Measurements from ENCODE around the gene WDR26.
"Not testable (repeated sequence)": the region's sequence is repeated elsewhere in the genome, so short reads cannot be mapped to it uniquely, and the experiment has no call there.

The WDR26 gene

DNA sequence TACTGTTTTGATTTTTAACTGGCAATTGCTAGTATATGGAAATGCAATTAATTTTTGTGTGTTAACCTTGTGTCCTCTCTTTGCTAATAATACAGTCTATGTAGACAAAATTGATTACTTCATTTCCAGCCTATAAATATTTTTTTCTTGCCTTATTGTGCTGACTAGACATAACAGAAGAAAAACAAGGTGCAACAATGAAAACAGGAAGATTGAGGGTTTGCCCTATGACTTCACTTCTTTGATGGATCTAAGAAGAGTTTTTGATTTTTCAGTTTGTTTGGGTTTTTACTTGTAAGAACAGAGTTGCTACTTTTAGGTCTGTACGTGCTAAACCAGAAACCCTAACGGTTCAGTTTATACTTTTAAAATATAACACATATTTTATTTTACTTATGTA, 86.5 kb downstream of the WDR26 start:
- no peak for DNase-seq (ENCODE audit: low read depth)

DNA sequence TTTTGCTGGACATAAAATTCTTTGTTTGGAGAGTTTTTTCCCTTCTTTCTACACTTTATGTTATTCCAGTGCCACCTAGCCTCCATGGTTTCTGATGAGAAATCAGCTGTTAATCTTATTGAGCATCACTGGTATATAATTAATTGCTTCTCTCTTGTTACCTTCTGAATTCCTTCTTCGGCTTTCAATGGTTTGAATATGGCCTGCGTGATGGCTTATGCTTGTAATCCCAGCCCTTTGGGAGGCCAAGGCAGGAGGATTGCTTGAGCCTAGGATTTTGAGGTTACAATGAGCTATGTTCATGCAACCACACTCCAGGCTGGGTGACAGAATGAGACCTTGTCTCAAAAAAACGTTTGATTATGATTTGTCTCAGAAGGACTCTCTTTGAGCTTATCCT, 90.9 kb downstream of the WDR26 start:
- DNase-seq (ENCODE audit: low read depth), result no peak

DNA sequence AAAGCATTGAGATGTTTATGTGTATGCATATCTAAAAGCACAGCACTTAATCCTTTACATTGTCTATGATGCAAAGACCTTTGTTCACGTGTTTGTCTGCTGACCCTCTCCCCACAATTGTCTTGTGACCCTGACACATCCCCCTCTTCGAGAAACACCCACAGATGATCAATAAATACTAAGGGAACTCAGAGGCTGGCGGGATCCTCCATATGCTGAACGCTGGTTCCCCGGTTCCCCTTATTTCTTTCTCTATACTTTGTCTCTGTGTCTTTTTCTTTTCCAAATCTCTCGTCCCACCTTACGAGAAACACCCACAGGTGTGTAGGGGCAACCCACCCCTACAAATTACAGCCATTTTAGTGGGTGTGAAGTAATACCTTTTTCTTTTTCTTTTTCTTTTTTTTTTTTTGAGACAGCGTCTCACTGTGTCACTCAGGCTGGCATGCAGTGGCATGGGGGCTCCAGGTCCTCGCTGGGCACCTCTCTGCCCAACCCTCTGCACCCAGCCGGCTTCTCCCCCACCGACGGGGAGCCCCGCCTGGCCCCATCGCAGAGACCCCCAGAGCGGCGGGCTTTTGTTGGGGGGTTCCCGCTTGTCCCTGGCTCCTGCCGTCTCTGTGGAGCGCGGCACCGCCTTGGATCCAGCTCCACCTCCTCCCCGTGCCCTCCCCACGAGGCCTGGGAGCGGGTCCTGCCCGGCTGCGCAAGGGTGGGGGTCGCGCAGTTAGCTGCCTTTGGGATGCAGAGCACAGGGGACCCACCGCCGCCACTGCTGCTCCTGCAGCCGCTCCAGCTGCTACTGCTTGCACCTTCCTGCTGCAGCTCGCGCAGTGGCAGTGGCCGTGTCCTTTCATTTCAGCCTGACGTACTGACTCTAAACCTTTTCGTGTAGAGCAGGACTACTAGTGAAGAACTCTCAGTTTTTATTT, 93.9 kb downstream of the WDR26 start:
- not testable (repeated sequence) for DNase-seq (ENCODE audit: low read depth)

DNA sequence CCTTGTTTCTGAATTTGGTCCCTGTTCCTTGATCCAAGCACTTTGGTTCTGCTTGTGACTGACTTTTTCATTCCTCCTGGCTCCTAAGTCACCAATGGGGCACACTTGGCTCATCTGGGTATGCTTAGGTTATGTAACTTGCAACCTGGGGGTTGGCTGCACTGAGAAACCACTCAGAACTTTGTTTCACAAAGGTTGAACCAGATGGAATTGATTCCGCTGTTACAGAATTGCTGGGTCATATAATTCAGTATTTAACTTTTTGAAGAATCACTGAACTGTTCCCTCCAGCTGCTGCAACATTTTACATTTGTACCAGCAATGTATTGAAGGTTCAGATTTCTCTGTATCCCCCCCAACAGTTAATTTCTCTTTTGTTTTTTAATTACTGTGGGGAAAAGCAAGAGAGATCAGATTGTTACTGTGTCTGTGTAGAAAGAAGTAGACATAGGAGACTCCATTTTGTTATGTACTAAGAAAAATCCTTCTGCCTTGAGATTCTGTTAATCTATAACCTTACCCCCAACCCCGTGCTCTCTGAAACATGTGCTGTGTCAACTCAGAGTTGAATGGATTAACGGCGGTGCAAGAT, 95.1 kb downstream of the WDR26 start:
- DNase-seq (ENCODE audit: low read depth), result no peak

DNA sequence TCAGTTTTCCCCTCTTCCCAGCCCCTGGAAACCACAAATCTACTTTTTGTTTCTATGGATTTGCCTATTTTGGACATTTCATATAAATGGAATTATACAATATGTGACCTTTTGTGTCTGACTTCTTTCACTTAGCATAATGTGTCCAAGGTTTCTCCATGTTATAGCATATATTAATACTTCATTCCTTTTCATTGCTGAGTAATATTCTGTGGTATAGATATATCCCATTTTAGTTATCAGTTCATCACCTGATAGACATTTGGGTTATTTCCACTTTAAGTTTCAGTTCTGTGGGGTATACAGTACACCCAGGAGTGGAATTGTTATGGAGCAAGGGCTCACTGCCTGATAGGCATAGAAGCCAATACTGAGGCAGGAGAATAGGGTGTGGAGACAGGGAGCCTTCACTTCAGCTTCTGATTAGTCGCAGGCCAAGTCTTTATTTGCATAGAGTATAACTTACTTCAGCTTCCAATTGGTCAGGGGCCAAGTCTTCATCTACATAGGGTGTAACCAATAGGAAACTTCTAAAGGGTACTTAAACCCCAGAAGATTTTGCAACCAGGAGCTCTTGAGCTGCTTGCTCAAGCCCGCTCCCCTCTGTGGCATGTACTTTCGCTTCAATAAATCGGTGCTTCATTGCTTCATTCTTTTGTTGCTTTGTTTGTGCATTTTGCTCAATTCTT, 96.3 kb downstream of the WDR26 start:
- DNase-seq (ENCODE audit: low read depth), result no peak

All from stimulated activated CD8-positive, alpha-beta memory T cell treated with anti-CD3 and anti-CD28 coated beads, Interleukin-7, amount 100 ng/mL, for 24 hours (primary cell).